CD8-positive, alpha-beta memory T cell (primary cell): ENCODE data around the gene TMEM184B. TPM values are rescaled to one million over a fixed set of nuclear protein-coding genes. Genes with fewer than 3 reads are reported as not detected.

Experiments
- CTCF ChIA-PET: fragments of 350-600 bp; sonication (Branson Sonifier 250); formaldehyde crosslinking; loops from one replicate; lab custom pipeline; 2021; ENCODE audit warnings: antibody characterized with exemption; lab: Charles Lee
- POLR2A ChIA-PET: fragments of 350-600 bp; sonication (Branson Sonifier 250); formaldehyde crosslinking; loops from one replicate; lab custom pipeline; 2021; ENCODE audit warnings: antibody characterized with exemption; lab: Charles Lee
- DNase-seq, 5 donors: peaks; one replicate each; pipeline versions ENCODE4 v3.0.0 to v3.0.0-alpha.2; 2020 to 2022; ENCODE audit warnings: mixed read lengths in 1 of 5
- H3K27ac ChIP-seq: one replicate; pipeline ENCODE4 v1.7.0; 2013; ENCODE audit warnings: low read depth, mild to moderate bottlenecking, low read length, moderate library complexity
- H3K27me3 ChIP-seq: 2 replicates; pipeline ENCODE4 v1.7.0; 2013; ENCODE audit warnings: low read length, mild to moderate bottlenecking; ENCODE audit not compliant: insufficient read depth, poor library complexity, severe bottlenecking
- H3K36me3 ChIP-seq: 2 replicates; pipeline ENCODE4 v1.7.0; 2013; ENCODE audit warnings: mild to moderate bottlenecking, low read length, moderate library complexity; ENCODE audit not compliant: insufficient read depth
- H3K4me1 ChIP-seq: 2 replicates; pipeline ENCODE4 v1.7.0; 2013; ENCODE audit warnings: mild to moderate bottlenecking, low read length, moderate library complexity; ENCODE audit not compliant: insufficient read depth
- H3K4me3 ChIP-seq: 2 replicates; pipeline ENCODE4 v1.7.0; 2013; ENCODE audit warnings: mild to moderate bottlenecking, low read length
- H3K9me3 ChIP-seq: 2 replicates; pipeline ENCODE4 v1.7.0; 2013; ENCODE audit warnings: mild to moderate bottlenecking, low read length
- H3K27ac Mint-ChIP-seq, 8 donors: one replicate each; pipeline ENCODE4 v1.8.0; 2020 to 2021; ENCODE audit warnings: mixed read lengths in 8 of 8, mild to moderate bottlenecking in 6 of 8, inconsistent platforms in 3 of 8, moderate library complexity in 3 of 8
- H3K27me3 Mint-ChIP-seq, 2 donors: one replicate each; pipeline ENCODE4 v1.8.0; 2020 to 2021; ENCODE audit warnings: mixed read lengths in 2 of 2, mild to moderate bottlenecking in 1 of 2, moderate library complexity in 1 of 2
- H3K36me3 Mint-ChIP-seq, 3 donors: one replicate each; pipeline ENCODE4 v1.8.0; 2020 to 2021; ENCODE audit warnings: mixed read lengths in 3 of 3, inconsistent platforms in 1 of 3, mild to moderate bottlenecking in 1 of 3
- H3K4me1 Mint-ChIP-seq, 3 donors: one replicate each; pipeline ENCODE4 v1.8.0; 2020 to 2021; ENCODE audit warnings: mixed read lengths in 3 of 3, inconsistent platforms in 1 of 3, mild to moderate bottlenecking in 1 of 3
- H3K4me3 Mint-ChIP-seq, 7 donors: one replicate each; pipeline ENCODE4 v1.8.0; 2020 to 2021; ENCODE audit warnings: mixed read lengths in 7 of 7, mild to moderate bottlenecking in 6 of 7, moderate library complexity in 4 of 7, inconsistent platforms in 2 of 7
- H3K9me3 Mint-ChIP-seq, 5 donors: one replicate each; pipeline ENCODE4 v1.8.0; 2020 to 2022; ENCODE audit warnings: mixed read lengths in 5 of 5, mild to moderate bottlenecking in 3 of 5, moderate library complexity in 2 of 5, inconsistent platforms in 1 of 5
- polyA plus RNA-seq: library from polyadenylated mRNA; unstranded; fragments of 300-500 nt; fragmentation: Illumina TruSeq; gene quantifications from one replicate; pipeline ENCODE4 v1.2.3, GENCODE V29; 2021
- total RNA-seq, 2 experiments: library from RNA; stranded (reverse); gene quantifications; one replicate each; pipeline ENCODE4 v1.2.3, GENCODE V29; 2021

TMEM184B gene
- total and polyA plus RNA-seq, 3 experiments from 2014 or later: 23.4 to 31.7 (median 29.0) TPM

DNA sequence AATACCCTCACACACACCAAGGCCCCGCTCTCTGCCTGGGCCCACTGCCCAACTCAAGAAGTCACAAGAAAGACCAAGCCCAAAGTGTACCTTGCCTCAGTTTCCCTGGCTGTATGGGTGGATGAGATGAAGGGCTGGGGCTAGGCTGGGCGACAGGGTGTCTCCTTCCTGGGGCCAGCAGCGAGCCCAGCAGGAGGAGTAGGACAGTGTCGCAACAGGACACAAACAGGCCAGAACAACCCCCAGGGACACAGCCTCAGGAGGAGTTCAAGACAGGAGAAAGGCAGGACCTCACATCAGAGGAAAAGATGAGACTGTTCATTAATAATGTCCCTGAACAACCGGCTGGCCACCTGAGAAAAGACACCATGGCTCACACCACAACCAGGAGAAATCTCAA is 31.2 kb upstream of the TMEM184B start:
- peaks cover 18% of the 10 kb centered on the region for H3K36me3 ChIP-seq
- H3K36me3 Mint-ChIP-seq: peaks cover 5 to 62% (median 9%) of the 10 kb centered on the region in 3 donors
- H3K4me1 ChIP-seq: peaks cover 9% of the 10 kb centered on the region
- peaks cover 32 to 42% (median 37%) of the 10 kb centered on the region in 3 donors for H3K4me1 Mint-ChIP-seq
- H3K4me3 Mint-ChIP-seq: peak overlapping the region in 1 of 7 donors; percentile 66
- no peak overlapping the region for H3K27ac ChIP-seq
- no peak overlapping the region for H3K4me3 ChIP-seq
- ChIA-PET POLR2A (no interaction called here), CTCF (no interaction called here)
- H3K9me3 Mint-ChIP-seq: no peaks in the 10 kb centered on the region
- peak overlapping the region in 4 of 8 donors; percentile 12 to 33 (median 17) for H3K27ac Mint-ChIP-seq
- no peaks in the 10 kb centered on the region for H3K27me3 ChIP-seq
- no peaks in the 10 kb centered on the region for H3K27me3 Mint-ChIP-seq
- no peak for DNase-seq
- no peaks in the 10 kb centered on the region for H3K9me3 ChIP-seq

DNA sequence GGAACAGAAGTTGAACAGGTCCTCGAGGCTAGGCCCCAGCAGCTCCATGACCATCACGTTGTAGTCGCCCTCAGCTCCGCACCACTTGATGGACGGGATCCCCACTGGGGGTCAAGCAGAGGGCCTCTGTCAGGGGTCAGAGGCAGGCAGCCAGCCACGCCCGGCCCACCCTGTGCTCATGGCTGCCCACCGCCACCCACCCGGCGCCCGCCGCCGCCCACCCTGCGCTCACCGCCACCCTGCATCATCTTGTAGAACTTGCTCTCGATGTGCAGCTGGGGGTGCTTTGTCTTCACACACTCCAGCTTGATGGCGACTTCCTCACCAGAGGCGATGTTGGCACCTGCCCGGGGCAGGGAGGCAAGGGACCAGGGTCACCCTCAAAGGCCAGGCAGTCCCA is 30.1 kb upstream of the TMEM184B start:
- no peak overlapping the region for H3K4me3 Mint-ChIP-seq
- no peak overlapping the region for H3K4me3 ChIP-seq
- peaks cover 5 to 64% (median 11%) of the 10 kb centered on the region in 3 donors for H3K36me3 Mint-ChIP-seq
- H3K27ac ChIP-seq: no peak overlapping the region
- H3K27me3 Mint-ChIP-seq: no peaks in the 10 kb centered on the region
- H3K9me3 Mint-ChIP-seq: no peaks in the 10 kb centered on the region
- peaks cover 9% of the 10 kb centered on the region for H3K4me1 ChIP-seq
- no peaks in the 10 kb centered on the region for H3K27me3 ChIP-seq
- ChIA-PET POLR2A (no interaction called here), CTCF (no interaction called here)
- DNase-seq: no peak
- no peak overlapping the region for H3K27ac Mint-ChIP-seq
- H3K9me3 ChIP-seq: no peaks in the 10 kb centered on the region
- peaks cover 24% of the 10 kb centered on the region for H3K36me3 ChIP-seq
- peaks cover 26 to 31% (median 27%) of the 10 kb centered on the region in 3 donors for H3K4me1 Mint-ChIP-seq

DNA sequence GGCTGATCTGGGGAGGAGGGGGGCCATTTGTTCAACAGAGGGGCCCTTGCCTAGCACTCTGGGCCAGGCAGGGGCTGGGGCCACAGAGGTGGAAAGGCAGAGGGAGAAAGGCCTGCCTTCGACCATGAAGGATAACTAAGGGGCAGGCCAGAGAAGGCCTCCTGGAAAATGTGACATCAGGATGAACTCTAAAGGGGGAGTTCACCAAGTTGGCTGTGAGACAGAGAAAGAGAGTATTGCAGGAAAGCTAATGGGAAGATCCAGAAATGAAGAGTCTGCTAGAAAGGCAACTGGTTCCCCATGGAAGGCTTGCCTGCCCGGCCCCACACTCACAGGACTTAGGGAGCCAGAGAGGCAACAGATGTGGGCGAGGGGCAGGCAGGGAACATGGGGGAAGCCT is 28.1 kb upstream of the TMEM184B start:
- no peak for DNase-seq
- H3K4me1 Mint-ChIP-seq: peaks cover 15 to 18% (median 15%) of the 10 kb centered on the region in 3 donors
- H3K27me3 ChIP-seq: no peaks in the 10 kb centered on the region
- peaks cover 37% of the 10 kb centered on the region for H3K36me3 ChIP-seq
- H3K36me3 Mint-ChIP-seq: peaks cover 5 to 76% (median 11%) of the 10 kb centered on the region in 3 donors
- POLR2A ChIA-PET: no interaction called here
- H3K9me3 Mint-ChIP-seq: no peaks in the 10 kb centered on the region
- H3K4me3 ChIP-seq: no peak overlapping the region
- peak overlapping the region in 1 of 8 donors; percentile 22 for H3K27ac Mint-ChIP-seq
- peaks cover 8% of the 10 kb centered on the region for H3K4me1 ChIP-seq
- no peak overlapping the region for H3K4me3 Mint-ChIP-seq
- no peaks in the 10 kb centered on the region for H3K27me3 Mint-ChIP-seq
- CTCF ChIA-PET: no interaction called here
- H3K27ac ChIP-seq: no peak overlapping the region
- no peaks in the 10 kb centered on the region for H3K9me3 ChIP-seq

DNA sequence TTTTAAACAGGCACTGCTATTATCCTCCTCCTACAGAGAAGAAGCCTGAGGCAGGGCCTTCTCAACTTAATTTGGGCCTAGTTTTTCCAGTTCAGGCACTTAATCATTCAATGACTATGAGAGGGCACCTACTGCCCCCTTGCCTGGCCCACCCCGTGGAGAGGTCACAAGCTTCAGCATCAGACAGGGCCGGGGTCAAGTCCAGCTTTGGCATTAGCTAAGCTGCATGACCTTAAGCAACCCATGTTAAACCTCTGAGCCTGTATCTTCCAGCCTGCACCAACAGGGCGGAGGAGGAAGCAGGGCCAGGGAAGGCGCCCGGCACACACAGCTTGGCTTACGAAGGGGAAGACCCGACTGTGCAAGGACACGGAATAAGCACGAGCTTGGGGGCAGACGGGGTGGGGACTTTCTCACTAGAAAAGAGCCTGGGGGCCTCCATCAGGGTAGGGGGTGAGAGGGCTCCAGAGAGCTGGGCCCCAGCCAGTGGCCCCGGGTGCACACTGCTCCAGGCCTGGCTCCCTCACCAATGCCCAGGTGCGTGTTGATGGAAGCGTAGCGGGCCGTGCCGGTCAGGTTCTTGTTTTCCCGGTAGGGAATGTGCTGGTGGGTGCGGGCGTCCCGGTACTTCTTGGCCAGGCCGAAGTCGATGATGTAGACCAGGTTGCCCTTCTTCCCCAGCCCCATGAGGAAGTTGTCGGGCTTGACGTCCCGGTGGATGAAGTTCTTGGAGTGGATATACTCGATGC is 27.6 kb upstream of the TMEM184B start:
- H3K27ac ChIP-seq: no peak overlapping the region
- H3K27ac Mint-ChIP-seq: peak overlapping the region in 1 of 8 donors; percentile 22
- H3K4me1 Mint-ChIP-seq: peaks cover 10 to 13% (median 10%) of the 10 kb centered on the region in 3 donors
- no peak overlapping the region for H3K4me3 ChIP-seq
- H3K9me3 Mint-ChIP-seq: no peaks in the 10 kb centered on the region
- no peaks in the 10 kb centered on the region for H3K27me3 Mint-ChIP-seq
- DNase-seq: no peak
- H3K27me3 ChIP-seq: no peaks in the 10 kb centered on the region
- ChIA-PET POLR2A (no interaction called here), CTCF (no interaction called here)
- H3K4me3 Mint-ChIP-seq: no peak overlapping the region
- peaks cover 5 to 79% (median 11%) of the 10 kb centered on the region in 3 donors for H3K36me3 Mint-ChIP-seq
- H3K9me3 ChIP-seq: no peaks in the 10 kb centered on the region
- H3K36me3 ChIP-seq: peaks cover 37% of the 10 kb centered on the region
- peaks cover 2% of the 10 kb centered on the region for H3K4me1 ChIP-seq

DNA sequence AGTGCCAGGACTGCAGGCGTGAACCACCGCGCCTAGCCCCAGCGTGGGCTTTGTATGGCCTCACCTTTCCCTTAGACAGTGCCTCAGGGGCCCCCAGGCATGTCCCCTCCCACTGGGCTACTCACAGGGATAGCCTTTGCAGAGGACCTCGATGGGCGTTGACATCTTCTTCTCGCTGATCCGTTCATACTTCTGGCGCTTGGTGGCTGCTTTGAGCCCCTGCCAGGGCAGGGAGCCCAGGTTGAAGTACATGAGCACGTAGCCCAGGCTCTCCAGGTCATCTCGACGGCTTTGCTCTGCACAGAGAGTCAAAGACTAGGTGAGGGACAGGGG is 26.9 kb upstream of the TMEM184B start:
- H3K27ac Mint-ChIP-seq: no peak overlapping the region
- H3K9me3 Mint-ChIP-seq: no peaks in the 10 kb centered on the region
- POLR2A ChIA-PET: no interaction called here
- no peaks in the 10 kb centered on the region for H3K27me3 ChIP-seq
- H3K27ac ChIP-seq: no peak overlapping the region
- H3K4me1 Mint-ChIP-seq: peaks cover 7 to 11% (median 8%) of the 10 kb centered on the region in 3 donors
- no peak overlapping the region for H3K4me3 Mint-ChIP-seq
- H3K36me3 ChIP-seq: peaks cover 37% of the 10 kb centered on the region
- H3K4me3 ChIP-seq: no peak overlapping the region
- no peaks in the 10 kb centered on the region for H3K4me1 ChIP-seq
- no peaks in the 10 kb centered on the region for H3K27me3 Mint-ChIP-seq
- peaks cover 5 to 83% (median 13%) of the 10 kb centered on the region in 3 donors for H3K36me3 Mint-ChIP-seq
- H3K9me3 ChIP-seq: no peaks in the 10 kb centered on the region
- CTCF ChIA-PET: no interaction called here
- no peak for DNase-seq

DNA sequence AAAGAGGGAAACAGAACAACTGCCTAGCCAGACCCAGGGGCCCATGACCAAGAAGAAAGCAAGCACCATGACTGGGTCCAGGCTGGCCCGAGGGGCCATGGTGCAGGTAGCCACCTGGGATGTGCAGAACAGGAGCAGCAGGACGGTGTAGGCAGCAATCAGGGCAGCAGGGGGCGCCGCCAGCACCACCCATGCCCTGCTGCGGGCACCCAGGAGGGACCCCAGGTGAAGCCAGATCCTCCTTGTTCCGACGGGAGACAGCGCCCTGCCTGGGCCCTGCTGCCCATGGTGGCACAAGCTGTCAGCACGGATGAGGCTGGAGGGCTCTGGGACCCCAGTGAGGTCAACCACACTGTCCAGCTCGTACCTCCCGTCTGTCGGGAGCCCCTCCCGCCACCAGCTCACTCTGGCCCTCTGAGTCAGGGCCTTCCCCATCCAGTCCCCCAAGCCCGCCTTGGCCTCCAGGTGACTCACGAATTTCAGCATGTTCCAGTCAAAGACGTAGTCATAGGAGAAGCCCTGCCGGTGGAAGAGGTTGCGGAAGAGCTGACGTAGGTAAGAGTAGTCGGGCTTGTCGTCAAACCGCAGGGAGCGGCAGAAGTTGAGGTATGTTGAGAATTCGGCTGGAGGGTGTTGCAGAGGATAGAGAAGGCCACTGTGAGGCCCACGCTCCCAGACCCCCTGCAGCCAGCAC is 25.6 kb upstream of the TMEM184B start:
- Mint-ChIP-seq H3K27ac (no peak overlapping the region), H3K36me3 (peaks cover 5 to 81% (median 13%) of the 10 kb centered on the region in 3 donors), H3K4me3 (no peak overlapping the region), H3K9me3 (no peaks in the 10 kb centered on the region), H3K27me3 (no peaks in the 10 kb centered on the region), H3K4me1 (peaks cover 0 to 3% (median 0%) of the 10 kb centered on the region in 3 donors)
- H3K27me3 ChIP-seq: no peaks in the 10 kb centered on the region
- H3K9me3 ChIP-seq: no peaks in the 10 kb centered on the region
- no peak overlapping the region for H3K27ac ChIP-seq
- ChIA-PET POLR2A (no interaction called here), CTCF (interaction anchor here (1.4 kb wide), 1 partner anchor 14 kb away, joined by 4 read pairs; no protein-coding TSS in a partner anchor)
- no peak overlapping the region for H3K4me3 ChIP-seq
- peaks cover 37% of the 10 kb centered on the region for H3K36me3 ChIP-seq
- peak in 3 of 5 donors; percentile 18 to 42 (median 26) for DNase-seq
- H3K4me1 ChIP-seq: no peaks in the 10 kb centered on the region

DNA sequence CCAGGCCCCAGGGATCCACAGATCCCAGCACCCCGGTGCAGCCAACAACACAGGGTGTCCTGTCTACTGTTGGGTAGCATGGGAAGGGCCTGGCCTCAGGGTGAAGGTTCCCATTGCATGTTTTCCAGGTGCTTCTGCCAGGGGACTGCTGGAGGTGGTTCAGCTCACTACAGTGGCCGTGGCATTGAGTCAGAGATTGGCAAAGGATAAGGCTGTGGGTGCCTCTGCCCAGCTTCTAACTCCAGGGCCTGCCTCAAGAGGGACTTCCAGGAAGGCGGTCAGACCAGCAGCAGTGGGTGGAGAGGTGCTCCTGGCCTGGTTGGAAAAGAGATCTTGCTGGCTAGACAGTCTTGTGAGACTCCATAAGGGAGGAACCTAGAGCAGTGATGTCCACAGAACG is 23.6 kb upstream of the TMEM184B start:
- Mint-ChIP-seq H3K27me3 (no peaks in the 10 kb centered on the region), H3K36me3 (peaks cover 5 to 78% (median 8%) of the 10 kb centered on the region in 3 donors), H3K9me3 (no peaks in the 10 kb centered on the region), H3K4me1 (peaks cover 0 to 3% (median 0%) of the 10 kb centered on the region in 3 donors), H3K4me3 (no peak overlapping the region), H3K27ac (no peak overlapping the region)
- H3K27me3 ChIP-seq: no peaks in the 10 kb centered on the region
- CTCF ChIA-PET: no interaction called here
- POLR2A ChIA-PET: no interaction called here
- H3K4me1 ChIP-seq: no peaks in the 10 kb centered on the region
- no peak overlapping the region for H3K4me3 ChIP-seq
- H3K36me3 ChIP-seq: peaks cover 31% of the 10 kb centered on the region
- no peaks in the 10 kb centered on the region for H3K9me3 ChIP-seq
- no peak for DNase-seq
- H3K27ac ChIP-seq: no peak overlapping the region

DNA sequence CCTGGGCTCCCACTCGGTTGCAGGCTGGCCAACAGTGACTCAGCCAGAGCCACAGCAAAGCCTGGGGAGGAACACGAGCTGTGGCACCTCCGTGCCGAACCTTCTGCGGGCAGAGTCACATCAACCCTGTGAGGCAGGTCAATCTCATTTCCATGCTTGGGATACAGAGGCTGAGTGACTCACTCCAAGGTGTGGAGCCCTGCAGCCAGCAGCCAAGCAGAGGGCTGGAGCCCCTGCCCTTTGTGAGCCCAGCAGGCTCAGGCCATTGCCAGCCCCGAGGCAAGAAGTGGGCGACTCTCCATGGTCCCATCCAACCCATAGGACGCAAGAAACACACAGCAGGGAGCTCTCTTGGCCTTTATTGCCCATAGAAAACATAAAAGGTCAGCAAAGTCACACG is 23.1 kb upstream of the TMEM184B start:
- no peaks in the 10 kb centered on the region for H3K27me3 Mint-ChIP-seq
- H3K9me3 Mint-ChIP-seq: no peaks in the 10 kb centered on the region
- ChIA-PET POLR2A (no interaction called here), CTCF (no interaction called here)
- no peaks in the 10 kb centered on the region for H3K4me1 ChIP-seq
- no peaks in the 10 kb centered on the region for H3K9me3 ChIP-seq
- no peaks in the 10 kb centered on the region for H3K27me3 ChIP-seq
- peaks cover 28% of the 10 kb centered on the region for H3K36me3 ChIP-seq
- peaks cover 0 to under 1% (median 0%) of the 10 kb centered on the region in 3 donors for H3K4me1 Mint-ChIP-seq
- no peak overlapping the region for H3K27ac ChIP-seq
- peaks cover 1 to 78% (median 5%) of the 10 kb centered on the region in 3 donors for H3K36me3 Mint-ChIP-seq
- DNase-seq: no peak
- H3K4me3 Mint-ChIP-seq: no peak overlapping the region
- peak overlapping the region in 1 of 8 donors; percentile 38 for H3K27ac Mint-ChIP-seq
- no peak overlapping the region for H3K4me3 ChIP-seq
